HepG2 (cell line): ENCODE measurements around the gene FAM240A. TPM values are rescaled to one million over a fixed set of nuclear protein-coding genes. Genes with fewer than 3 reads are reported as not detected.

Experiments used
- FOXA1 ChIP-seq, 2 experiments: fragments of 450-650 bp in 1 of 2; sonication (generic) in 1 of 2; formaldehyde crosslinking in 1 of 2; IDR thresholded peaks; 2 replicates each; pipeline versions ENCODE4 v1.4.0 to v1.6.1; 2016 to 2020; ENCODE audit warnings: missing genetic modification reagents in 1 of 2
- FOXA3 ChIP-seq: IDR thresholded peaks from 2 replicates; pipeline ENCODE4 v1.6.1; 2016; ENCODE audit warnings: missing genetic modification reagents, missing compliant biosample characterization
- HOXA3 ChIP-seq: sonication (generic); formaldehyde crosslinking; IDR thresholded peaks from 2 replicates; pipeline ENCODE4 v1.5.0; 2020; ENCODE audit warnings: missing genetic modification reagents
- MAZ ChIP-seq, 2 experiments: sonication (generic) in 1 of 2; formaldehyde crosslinking in 1 of 2; IDR thresholded peaks; 2 replicates each; pipeline versions ENCODE4 v1.5.0 to v1.6.1; 2012 to 2020; ENCODE audit warnings: low read depth in 2 of 2, mild to moderate bottlenecking in 2 of 2, borderline replicate concordance in 1 of 2, improper control_type of control experiment in 1 of 2, low read length in 1 of 2, missing genetic modification reagents in 1 of 2, moderate library complexity in 1 of 2
- NPAS2 ChIP-seq: sonication (generic); formaldehyde crosslinking; IDR thresholded peaks from 2 replicates; pipeline ENCODE4 v1.8.0; 2022; ENCODE audit warnings: mild to moderate bottlenecking, missing genetic modification reagents, borderline replicate concordance
- PHF8 ChIP-seq: sonication (generic); formaldehyde crosslinking; IDR thresholded peaks from 2 replicates; pipeline ENCODE4 v1.5.0; 2020; ENCODE audit warnings: missing genetic modification reagents
- POGZ ChIP-seq: sonication (generic); formaldehyde crosslinking; IDR thresholded peaks from 2 replicates; pipeline ENCODE4 v1.4.0; 2020; ENCODE audit warnings: mild to moderate bottlenecking, missing genetic modification reagents
- SMARCC2 ChIP-seq: fragments of 450-650 bp; IDR thresholded peaks from 2 replicates; pipeline ENCODE4 v1.6.1; 2017; ENCODE audit warnings: antibody characterized with exemption, mild to moderate bottlenecking
- SPEN ChIP-seq: sonication (generic); formaldehyde crosslinking; IDR thresholded peaks from 2 replicates; pipeline ENCODE4 v1.5.1; 2020; ENCODE audit warnings: low read depth, mild to moderate bottlenecking, missing genetic modification reagents
- TBX2 ChIP-seq: sonication (generic); formaldehyde crosslinking; IDR thresholded peaks from 2 replicates; pipeline ENCODE4 v1.5.0; 2020; ENCODE audit warnings: missing genetic modification reagents, mild to moderate bottlenecking, borderline replicate concordance
- ZBTB7B ChIP-seq: sonication (generic); formaldehyde crosslinking; IDR thresholded peaks from 2 replicates; pipeline ENCODE4 v1.4.0; 2020; ENCODE audit warnings: missing genetic modification reagents
- ZNF121 ChIP-seq: sonication (generic); formaldehyde crosslinking; IDR thresholded peaks from 2 replicates; pipeline ENCODE4 v1.5.0; 2020; ENCODE audit warnings: mild to moderate bottlenecking, missing genetic modification reagents
- ZNF75D ChIP-seq: sonication (generic); formaldehyde crosslinking; IDR thresholded peaks from 2 replicates; pipeline ENCODE4 v1.8.1; 2023; ENCODE audit warnings: missing genetic modification reagents, mild to moderate bottlenecking, borderline replicate concordance
- ZSCAN29 ChIP-seq: sonication (generic); formaldehyde crosslinking; conservative IDR thresholded peaks from 2 replicates; pipeline ENCODE4 v1.4.0; 2020; ENCODE audit warnings: mild to moderate bottlenecking, missing genetic modification reagents
- ZSCAN30 ChIP-seq: sonication (generic); formaldehyde crosslinking; IDR thresholded peaks from 2 replicates; pipeline ENCODE4 v1.5.0; 2020; ENCODE audit warnings: mild to moderate bottlenecking, missing genetic modification reagents
- polyA plus RNA-seq, 8 experiments: library from polyadenylated mRNA; depleted of rRNA in 3 of 8; stranded (reverse) in 7 of 8; unstranded in 1 of 8; fragments of >200 nt; fragmentation: Illumina TruSeq in 4 of 8; extraction: Trizol in 4 of 8; gene quantifications; 2 replicates each; pipeline versions ENCODE4 v1.2.1 to v1.2.3, GENCODE V29; 2011 to 2016; ENCODE audit warnings: low read depth in 4 of 8, missing spikeins in 1 of 8, mixed read lengths in 1 of 8; ENCODE audit not compliant: insufficient read depth in 1 of 8
- total RNA-seq, 5 experiments: library from RNA; depleted of rRNA; stranded (reverse); fragments of >200 nt; fragmentation: Illumina TruSeq; extraction: Trizol; gene quantifications; 2 replicates each; pipeline ENCODE4 v1.2.3, GENCODE V29; 2016; ENCODE audit warnings: low read depth in 1 of 5
- TF ChIP-seq, protein P1 (sequence below): IDR thresholded peaks from 2 replicates; pipeline ENCODE4 v1.6.1; 2016; ENCODE audit warnings: low read depth, missing genetic modification reagents, missing compliant biosample characterization
- TF ChIP-seq, protein P2 (sequence below): sonication (generic); formaldehyde crosslinking; conservative IDR thresholded peaks from 2 replicates; pipeline ENCODE4 v1.4.0; 2020; ENCODE audit warnings: missing genetic modification reagents
- TF ChIP-seq, protein P3 (sequence below): sonication (generic); formaldehyde crosslinking; IDR thresholded peaks from 2 replicates; pipeline ENCODE4 v1.4.0; 2020; ENCODE audit warnings: missing genetic modification reagents, borderline replicate concordance

FAM240A gene
- total and polyA plus RNA-seq, 2 of the 13 experiments (the other 11 are each of a cell fraction or from before 2014, with no cell fraction given) = not detected

DNA sequence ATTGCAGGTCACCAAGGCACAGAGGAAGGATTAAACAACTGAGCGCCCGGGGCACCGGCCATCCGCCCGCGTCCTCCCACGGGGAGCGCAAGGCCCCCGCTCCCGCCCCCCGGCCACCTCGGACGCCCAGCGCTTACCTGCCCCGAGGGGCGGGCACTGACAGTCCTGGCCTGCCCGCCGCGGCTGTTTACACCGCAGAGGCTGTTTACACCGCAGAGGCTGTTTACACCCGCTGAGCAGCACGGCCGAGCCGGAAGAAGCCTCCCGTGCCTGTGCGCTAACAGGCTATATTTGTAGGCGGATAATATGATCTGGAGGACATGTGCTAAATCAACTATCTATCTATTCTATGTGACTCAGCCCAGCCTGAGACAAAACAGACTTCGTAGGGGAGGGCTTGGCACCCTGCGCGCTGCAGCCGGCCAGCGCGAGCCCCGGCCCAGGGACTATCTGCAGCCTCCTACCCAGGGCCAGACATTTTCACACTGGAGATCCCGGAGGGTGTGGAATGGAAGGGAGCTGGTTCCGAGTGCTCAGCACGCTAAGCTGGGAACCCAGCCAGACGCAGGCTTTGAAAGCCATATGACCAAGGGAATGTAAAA is 46.2 kb upstream of the FAM240A start, which contains the start of gene LRRC2 (continued):
- TF ChIP-seq, protein P1, sequence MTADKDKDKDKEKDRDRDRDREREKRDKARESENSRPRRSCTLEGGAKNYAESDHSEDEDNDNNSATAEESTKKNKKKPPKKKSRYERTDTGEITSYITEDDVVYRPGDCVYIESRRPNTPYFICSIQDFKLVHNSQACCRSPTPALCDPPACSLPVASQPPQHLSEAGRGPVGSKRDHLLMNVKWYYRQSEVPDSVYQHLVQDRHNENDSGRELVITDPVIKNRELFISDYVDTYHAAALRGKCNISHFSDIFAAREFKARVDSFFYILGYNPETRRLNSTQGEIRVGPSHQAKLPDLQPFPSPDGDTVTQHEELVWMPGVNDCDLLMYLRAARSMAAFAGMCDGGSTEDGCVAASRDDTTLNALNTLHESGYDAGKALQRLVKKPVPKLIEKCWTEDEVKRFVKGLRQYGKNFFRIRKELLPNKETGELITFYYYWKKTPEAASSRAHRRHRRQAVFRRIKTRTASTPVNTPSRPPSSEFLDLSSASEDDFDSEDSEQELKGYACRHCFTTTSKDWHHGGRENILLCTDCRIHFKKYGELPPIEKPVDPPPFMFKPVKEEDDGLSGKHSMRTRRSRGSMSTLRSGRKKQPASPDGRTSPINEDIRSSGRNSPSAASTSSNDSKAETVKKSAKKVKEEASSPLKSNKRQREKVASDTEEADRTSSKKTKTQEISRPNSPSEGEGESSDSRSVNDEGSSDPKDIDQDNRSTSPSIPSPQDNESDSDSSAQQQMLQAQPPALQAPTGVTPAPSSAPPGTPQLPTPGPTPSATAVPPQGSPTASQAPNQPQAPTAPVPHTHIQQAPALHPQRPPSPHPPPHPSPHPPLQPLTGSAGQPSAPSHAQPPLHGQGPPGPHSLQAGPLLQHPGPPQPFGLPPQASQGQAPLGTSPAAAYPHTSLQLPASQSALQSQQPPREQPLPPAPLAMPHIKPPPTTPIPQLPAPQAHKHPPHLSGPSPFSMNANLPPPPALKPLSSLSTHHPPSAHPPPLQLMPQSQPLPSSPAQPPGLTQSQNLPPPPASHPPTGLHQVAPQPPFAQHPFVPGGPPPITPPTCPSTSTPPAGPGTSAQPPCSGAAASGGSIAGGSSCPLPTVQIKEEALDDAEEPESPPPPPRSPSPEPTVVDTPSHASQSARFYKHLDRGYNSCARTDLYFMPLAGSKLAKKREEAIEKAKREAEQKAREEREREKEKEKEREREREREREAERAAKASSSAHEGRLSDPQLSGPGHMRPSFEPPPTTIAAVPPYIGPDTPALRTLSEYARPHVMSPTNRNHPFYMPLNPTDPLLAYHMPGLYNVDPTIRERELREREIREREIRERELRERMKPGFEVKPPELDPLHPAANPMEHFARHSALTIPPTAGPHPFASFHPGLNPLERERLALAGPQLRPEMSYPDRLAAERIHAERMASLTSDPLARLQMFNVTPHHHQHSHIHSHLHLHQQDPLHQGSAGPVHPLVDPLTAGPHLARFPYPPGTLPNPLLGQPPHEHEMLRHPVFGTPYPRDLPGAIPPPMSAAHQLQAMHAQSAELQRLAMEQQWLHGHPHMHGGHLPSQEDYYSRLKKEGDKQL (CRISPR knock-in tag) = no peak
- no peak for TF ChIP-seq SMARCC2
- TF ChIP-seq, protein P2, sequence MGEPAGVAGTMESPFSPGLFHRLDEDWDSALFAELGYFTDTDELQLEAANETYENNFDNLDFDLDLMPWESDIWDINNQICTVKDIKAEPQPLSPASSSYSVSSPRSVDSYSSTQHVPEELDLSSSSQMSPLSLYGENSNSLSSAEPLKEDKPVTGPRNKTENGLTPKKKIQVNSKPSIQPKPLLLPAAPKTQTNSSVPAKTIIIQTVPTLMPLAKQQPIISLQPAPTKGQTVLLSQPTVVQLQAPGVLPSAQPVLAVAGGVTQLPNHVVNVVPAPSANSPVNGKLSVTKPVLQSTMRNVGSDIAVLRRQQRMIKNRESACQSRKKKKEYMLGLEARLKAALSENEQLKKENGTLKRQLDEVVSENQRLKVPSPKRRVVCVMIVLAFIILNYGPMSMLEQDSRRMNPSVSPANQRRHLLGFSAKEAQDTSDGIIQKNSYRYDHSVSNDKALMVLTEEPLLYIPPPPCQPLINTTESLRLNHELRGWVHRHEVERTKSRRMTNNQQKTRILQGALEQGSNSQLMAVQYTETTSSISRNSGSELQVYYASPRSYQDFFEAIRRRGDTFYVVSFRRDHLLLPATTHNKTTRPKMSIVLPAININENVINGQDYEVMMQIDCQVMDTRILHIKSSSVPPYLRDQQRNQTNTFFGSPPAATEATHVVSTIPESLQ (CRISPR knock-in tag) = no peak
- peak; percentile 22; the same call in 1 of the 2 replicates for TF ChIP-seq HOXA3
- no peak for TF ChIP-seq ZSCAN30 (CRISPR knock-in tag)
- TF ChIP-seq, protein P3, sequence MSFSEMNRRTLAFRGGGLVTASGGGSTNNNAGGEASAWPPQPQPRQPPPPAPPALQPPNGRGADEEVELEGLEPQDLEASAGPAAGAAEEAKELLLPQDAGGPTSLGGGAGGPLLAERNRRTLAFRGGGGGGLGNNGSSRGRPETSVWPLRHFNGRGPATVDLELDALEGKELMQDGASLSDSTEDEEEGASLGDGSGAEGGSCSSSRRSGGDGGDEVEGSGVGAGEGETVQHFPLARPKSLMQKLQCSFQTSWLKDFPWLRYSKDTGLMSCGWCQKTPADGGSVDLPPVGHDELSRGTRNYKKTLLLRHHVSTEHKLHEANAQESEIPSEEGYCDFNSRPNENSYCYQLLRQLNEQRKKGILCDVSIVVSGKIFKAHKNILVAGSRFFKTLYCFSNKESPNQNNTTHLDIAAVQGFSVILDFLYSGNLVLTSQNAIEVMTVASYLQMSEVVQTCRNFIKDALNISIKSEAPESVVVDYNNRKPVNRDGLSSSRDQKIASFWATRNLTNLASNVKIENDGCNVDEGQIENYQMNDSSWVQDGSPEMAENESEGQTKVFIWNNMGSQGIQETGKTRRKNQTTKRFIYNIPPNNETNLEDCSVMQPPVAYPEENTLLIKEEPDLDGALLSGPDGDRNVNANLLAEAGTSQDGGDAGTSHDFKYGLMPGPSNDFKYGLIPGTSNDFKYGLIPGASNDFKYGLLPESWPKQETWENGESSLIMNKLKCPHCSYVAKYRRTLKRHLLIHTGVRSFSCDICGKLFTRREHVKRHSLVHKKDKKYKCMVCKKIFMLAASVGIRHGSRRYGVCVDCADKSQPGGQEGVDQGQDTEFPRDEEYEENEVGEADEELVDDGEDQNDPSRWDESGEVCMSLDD (CRISPR knock-in tag) = 0 out of 2 replicates have a peak, but pooled peaks have one; percentile 22
- TF ChIP-seq ZNF121 (CRISPR knock-in tag) = peak; percentile 74
- TF ChIP-seq SPEN (CRISPR knock-in tag) = no peak
- no peak for TF ChIP-seq FOXA1 (IDR thresholded peaks at IDR 0.05)
- TF ChIP-seq FOXA1 (CRISPR knock-in tag; IDR thresholded peaks at IDR 0.05) = peak; percentile 78
- TF ChIP-seq TBX2 (CRISPR knock-in tag) = 0 out of 2 replicates have a peak, but pooled peaks have one; percentile 19
- TF ChIP-seq POGZ (CRISPR knock-in tag) = 0 out of 2 replicates have a peak, but pooled peaks have one; percentile 19
- no peak for TF ChIP-seq NPAS2 (CRISPR knock-in tag)
- TF ChIP-seq ZBTB7B (CRISPR knock-in tag) = 0 out of 2 replicates have a peak, but pooled peaks have one; percentile 49
- no peak for TF ChIP-seq MAZ (IDR thresholded peaks at IDR 0.05; ENCODE audit: borderline replicate concordance, low read depth, low read length)
- no peak for TF ChIP-seq MAZ (CRISPR knock-in tag; IDR thresholded peaks at IDR 0.05; ENCODE audit: low read depth)
- peak; percentile 78 for TF ChIP-seq FOXA3 (CRISPR knock-in tag)
- no peak for TF ChIP-seq ZNF75D (CRISPR knock-in tag)
- peak; percentile 43; the same call in 1 of the 2 replicates for TF ChIP-seq PHF8
- no peak for TF ChIP-seq ZSCAN29 (CRISPR knock-in tag)
